Daoy (cell line): ENCODE data around the gene LRRC63. TPM values are rescaled to one million over a fixed set of nuclear protein-coding genes. Genes with fewer than 3 reads are reported as not detected.
"Not testable (repeated sequence)": the region's sequence is repeated elsewhere in the genome, so short reads cannot be mapped to it uniquely, and the experiment has no call there.

Experiments used
- DNase-seq: peaks from one replicate; pipeline ENCODE4 v3.0.0-alpha.2; 2015; ENCODE audit warnings: low read depth
- total RNA-seq: library from RNA; depleted of rRNA; stranded (reverse); fragments of >200 nt; shearing (Covaris generic); gene quantifications from 2 replicates; pipeline ENCODE4 v1.2.3, GENCODE V29; 2014

Gene LRRC63
- total RNA-seq, 1 experiment from 2014 or later, result 0.11 TPM

DNA sequence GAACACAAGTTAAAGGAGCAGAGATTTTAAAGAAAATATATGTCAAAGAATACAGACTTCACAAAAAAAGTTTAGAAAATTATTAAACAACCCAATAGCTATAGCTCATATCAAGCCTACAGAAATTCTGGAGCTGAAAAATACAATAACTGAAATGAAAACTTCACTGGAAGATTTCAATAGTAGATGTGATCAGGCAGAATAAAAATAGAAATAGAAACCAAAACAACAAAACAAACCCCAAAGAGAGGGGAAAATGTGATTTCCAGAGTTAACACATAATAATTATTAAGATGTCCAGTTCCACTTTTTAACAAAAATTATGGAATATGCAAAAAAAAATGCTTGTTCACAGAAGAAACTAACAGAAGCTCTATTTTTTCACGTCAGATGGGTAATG is 23.6 kb downstream of the LRRC63 start:
- DNase-seq, result no peak

DNA sequence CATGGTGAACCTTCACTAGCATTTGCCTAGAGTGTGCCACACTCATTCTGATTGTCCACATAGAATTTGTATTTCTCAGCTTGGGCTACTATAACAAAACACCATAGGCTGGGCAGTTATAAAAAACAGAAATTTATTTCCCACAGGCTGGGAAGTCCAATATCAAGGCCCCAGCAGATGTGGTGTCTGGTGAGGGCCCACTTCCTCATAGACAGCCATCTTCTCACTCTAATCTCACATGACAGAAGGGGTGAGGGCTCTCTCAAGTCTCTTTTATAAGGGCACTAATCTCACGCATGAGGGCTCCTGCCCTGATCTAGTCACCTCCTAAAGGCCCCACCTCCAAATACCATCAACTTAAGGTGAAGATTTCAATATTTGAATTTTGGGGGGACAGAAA is 53.6 kb downstream of the LRRC63 start:
- no peak for DNase-seq

DNA sequence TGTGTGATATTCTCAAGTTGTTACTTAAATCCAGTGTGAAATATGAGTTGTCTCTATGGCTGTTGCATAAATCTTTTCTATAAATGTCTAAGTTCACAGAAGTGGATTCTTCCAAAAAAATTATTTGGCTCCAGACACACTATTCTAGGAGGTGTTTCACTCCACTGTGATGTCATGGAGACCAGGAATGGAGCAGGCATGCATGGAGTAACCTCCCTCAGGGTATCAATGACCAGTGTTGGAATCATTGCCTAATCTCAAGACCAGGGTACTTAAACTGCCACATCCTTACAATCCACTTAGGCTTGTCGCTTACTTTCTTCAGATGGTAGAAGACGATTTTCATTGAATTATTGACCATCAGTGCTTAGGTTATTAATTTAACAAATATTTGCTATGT is 55.4 kb downstream of the LRRC63 start:
- DNase-seq, result no peak

DNA sequence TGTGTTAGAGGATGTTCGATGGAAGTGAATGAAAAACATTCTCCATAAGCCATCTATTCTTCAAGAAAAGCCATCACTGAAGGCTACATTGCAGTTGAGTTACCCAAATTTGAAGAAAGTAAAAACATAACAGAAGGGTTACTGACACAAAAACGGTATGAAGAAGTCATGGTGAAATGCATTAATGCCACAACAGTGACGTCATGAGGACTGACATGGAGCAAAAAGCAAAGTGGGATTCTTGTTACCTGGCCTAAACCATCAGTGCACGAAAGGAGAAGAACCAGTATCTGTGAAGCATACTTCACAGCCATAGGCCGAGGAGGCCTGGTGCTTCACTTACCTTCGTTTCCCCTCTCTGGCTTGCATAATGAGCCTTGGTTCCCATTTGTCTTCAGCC is 58.7 kb downstream of the LRRC63 start:
- DNase-seq, result no peak

DNA sequence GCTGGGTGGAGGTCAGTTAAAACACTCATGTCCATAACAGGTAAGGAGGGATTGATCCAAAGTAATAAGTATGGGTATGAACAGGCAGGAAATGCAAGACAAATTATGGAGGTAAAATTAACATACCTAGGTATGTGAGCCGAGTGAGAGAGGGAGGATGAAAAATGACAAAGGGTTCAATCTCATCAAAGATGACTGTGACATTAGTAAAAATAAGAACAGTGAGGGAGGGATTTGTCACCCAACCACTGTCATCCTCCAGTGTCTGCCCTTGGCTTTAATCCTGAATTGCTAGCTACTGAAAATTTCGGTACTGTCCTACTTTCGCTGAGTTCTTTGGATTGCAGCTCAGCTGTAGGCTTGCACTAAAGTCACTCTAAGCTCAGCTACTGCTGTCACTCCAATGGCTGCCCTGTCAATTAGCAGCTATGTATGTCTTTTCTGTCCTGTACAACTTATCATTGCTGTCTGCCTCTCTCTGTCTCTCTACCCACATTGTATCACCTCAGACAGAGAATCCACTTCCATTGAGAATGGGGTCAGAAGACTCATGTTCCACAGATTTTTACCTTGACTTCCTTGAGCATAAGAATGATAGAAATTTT is 62.5 kb downstream of the LRRC63 start:
- no peak for DNase-seq

DNA sequence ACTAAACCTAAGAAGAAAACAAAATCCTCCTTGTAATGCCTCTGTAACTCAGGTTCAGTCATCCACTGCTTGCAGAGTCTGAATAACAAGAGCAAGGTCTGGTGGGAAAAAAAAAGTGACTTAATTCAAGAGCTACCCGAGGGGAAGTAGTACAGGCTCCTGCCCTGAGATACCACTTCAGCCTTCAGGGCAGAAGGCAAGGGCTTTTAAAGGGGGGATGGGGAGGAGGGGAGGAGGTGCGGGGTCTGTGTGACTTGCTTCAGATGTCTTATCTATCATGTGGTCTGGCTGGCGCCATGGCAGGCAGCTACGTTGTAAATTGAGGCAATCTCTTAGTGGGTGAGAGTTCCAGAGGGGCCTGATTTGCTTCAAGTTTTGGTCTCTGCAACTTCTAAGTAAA is 66.7 kb downstream of the LRRC63 start:
- no peak for DNase-seq

DNA sequence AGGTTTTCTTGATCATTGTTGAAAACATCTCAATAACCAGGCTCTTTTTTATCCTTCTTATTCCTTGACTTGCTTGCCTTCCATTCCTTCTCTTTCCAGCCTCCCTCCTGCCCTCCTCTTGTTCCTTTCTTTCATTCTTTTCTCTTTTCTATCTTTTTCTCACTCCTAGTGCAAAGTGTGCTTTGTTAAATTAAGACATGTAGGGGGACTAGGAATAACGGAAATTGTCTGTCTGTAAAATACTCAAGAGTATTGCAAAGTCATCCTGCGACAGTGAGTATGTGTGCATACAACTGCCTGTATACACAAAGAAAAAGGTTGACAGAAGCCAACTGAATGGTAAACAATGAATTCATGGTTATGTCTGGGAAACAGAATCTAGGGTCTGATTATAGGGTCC is 70.1 kb downstream of the LRRC63 start:
- no peak for DNase-seq

DNA sequence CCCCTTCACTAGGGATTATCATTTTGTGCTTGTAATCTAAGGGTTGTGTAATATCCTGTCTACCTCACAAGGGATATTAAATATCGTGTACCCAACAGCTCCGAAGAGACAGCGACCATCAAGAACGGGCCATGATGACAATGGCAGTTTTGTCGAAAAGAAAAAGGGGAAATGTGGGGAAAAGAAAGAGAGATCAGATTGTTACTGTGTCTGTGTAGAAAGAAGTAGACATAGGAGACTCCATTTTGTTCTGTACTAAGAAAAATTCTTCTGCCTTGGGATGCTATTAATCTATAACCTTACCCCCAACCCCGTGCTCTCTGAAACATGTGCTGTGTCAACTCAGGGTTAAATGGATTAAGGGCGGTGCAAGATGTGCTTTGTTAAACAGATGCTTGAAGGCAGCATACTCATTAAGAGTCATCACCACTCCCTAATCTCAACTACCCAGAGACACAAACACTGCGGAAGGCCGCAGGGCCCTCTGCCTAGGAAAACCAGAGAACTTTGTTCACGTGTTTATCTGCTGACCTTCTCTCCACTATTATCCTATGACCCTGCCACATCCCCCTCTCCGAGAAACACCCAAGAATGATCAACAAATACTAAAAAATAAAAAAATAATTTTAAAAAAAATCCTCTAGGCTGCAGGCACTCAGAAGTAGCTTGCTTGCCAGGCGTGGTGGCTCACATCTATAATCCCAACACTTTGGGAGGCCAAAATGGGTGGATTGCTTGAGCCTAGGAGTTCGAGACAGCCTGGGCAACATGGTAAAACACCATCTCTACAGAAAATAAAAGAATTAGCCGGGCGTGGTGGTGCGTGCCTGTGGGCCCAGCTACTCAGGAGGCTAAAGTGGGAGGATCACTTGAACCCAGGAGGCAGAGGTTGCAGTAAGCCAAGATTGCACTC is 72.4 kb downstream of the LRRC63 start:
- DNase-seq, result not testable (repeated sequence)

DNA sequence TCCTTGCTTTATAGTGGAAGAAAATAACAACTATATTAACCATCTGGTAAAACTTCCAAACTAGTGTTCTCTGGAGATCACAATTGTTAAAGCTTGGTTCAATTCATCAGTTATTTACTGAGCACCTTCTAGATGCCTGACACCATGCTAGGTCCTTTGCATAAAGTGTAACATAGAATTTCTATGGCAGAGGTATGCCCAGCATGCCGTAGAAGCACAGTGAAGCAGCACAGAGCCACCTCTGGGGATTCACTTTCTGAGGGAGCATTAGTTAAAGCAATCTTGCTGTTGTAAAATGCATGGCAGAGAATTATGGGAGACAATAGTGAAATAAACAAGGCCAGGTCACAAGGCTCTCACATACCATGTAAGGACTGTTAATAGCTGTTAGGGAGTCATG is 75.2 kb downstream of the LRRC63 start:
- no peak for DNase-seq

DNA sequence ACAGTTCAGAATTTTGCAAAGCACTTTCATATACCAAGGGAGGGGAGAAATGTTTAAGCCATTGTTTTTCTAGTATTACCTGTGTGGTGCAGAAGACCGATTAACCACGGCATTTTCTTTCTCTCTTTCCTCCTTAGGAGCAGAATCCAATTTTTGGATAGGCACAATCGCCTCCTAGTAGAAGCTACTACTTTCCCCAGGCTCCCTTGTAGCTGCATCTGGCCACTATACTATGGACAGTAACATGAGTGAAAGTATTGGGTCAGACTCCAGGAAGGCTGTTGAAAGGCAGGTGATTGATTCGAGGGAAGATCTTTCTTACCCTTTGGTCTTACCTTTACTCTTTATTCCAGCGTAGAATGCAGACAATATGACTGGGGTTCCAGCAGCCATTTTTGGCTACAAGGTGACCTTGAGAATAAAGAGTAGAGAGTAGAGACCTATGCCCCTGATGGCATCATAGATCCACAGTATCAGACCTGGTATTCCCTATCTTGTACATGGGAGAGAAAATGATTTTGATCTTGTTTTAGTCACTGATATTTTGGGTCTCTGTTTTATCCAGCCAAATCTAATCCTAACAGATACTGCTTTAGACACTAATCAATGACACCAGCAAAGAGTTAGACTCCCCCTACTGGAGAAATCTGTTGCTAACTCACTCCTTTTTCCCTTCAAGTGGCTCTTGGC is 77.0 kb downstream of the LRRC63 start:
- peak; percentile 14 for DNase-seq

DNA sequence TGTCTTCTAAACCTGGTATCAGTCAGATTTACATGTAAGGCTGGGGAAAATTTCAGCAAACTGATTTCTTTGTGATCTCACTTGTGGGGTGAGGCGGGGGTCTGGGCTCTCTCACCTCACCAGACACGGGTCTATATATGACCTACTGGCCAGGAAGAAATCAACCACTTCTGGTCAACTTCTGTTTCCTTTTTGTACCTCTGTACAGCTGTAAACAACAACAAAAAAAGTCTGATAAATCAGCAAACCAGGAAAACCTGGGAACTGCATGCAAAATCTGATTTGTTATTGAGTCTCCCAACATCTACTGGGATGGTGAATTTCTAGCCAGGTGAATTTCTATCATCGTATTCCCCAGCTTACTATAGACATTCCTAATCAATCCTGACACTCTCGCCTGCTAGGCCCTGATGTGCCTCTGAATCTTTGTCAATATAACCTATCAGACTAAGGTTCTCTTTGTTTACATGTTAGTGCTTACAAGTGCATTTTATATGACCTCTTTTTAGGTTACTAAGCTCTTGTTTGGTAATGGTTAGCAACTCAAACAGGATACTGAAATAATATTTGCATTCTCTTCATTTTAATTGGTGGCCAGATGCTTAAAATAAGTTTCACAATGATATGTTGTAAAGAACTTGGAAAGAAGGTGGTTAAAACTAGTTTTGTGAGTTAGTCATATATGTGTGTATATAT is 77.7 kb downstream of the LRRC63 start:
- no peak for DNase-seq

DNA sequence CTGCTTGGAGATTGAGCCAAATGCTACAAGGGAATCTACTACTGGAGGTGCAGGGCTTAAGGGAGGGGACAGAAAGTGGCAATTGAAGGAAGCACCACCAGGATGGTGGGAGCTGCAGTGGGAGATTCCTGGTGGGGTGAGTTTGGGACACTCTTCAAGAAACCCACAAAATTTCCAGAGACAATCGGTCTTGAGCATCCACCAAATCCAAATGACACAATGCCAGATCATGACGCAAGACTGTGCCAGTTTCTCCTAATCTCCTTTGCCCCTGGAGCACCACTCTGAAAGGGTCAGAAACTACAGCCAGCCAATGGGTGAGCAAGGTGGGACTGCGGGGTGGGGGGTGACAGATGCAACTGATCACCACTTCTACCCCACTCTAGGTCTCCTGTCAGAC is 78.7 kb downstream of the LRRC63 start:
- no peak for DNase-seq

DNA sequence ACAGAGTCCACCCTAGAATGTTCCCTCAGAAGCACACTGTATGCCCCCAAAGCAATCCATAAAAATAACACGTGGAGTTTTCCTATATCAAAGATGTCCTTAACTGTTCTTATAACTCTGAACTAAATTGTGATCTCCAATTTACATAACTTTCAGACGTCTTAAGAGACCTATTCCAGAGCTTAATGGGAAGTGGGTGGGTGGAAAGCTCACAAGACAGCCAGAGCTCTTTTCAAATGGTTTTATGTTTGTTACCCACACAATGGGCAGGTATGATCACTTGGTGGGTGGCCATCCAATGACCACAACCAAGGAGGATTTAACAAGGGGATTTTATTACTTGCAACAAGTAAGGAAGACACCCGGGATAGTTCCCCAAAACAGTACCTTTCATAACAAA is 81.7 kb downstream of the LRRC63 start:
- DNase-seq, result no peak

DNA sequence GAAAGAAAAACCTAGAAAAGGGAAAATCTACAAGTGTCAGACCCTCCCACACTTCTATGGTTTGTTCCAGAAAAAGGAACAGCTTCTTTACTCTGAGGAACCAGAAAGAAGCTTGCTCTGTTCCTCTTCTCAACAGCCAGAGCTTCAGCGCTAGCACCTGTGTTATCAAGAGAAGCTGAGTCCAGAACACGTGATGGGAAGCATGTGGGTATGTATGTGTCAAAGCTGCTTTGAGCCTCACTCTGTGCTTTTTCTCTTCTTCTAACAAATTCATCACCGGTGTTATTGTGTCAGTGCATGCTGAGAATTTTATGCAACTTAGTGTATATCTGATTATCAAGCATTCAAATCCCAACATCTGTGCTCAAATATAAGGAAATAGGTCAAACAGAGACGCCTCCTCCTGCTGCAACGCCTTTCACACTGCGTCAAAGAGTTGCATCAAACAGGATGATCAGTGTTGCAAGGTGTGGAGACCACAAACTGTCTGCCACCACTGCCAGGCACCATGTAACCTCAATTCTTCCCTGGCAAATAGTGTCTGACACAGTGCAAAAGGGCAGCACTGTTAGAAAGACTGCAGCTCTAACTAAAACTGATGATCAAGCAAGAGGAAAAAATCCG is 83.9 kb downstream of the LRRC63 start:
- no peak for DNase-seq

DNA sequence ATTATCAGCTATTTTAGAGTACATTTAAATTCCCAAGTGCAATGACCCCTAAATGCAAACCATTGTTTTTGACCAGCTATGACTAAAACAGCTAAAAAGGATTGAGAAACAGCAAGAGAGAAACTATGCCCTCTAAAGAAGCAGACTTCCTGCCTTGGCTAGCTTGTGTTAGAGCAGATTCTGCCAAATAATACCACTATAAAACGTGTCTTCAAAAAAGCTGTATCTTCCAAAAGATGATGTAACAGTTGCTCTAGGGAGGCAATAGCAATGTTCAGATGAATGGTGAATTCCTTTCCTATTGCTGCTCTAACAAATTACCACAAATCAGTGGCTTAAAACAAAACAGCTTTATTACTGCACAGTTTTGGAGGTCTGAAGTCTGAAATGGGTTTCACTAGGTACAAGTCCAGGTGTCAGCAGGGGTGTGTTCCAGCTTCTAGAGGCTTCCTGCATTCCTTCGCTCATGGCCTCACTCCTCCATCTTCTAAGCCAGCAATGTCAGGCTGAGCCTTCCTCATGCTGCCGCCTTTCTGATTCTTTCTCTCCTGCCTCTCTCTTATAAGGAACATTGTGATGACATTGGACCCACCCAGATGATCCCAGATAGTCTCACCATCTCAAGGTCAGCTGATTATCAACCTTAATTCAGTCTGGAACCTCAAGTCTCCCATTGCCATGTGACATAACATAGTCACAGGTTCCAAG is 84.5 kb downstream of the LRRC63 start:
- DNase-seq, result no peak

DNA sequence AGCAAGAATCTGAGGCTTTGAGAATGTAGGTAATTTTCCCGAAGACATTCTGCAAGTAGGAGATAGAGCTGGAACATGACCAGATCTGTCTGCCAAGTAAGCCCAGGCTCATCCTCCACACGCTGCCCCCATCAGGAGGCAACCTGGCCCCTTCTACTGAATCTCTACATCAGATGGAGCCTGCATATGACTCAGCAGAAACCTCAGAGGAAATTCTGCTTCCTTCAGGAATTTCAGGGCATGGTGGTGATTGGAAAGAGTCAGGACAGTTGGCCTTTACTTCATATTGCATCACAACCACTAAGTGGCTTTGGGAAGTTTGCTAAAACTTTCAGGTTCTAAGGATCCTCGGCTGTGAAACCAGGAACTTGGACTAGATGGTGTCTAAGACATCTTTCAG is 85.2 kb downstream of the LRRC63 start:
- peak; percentile 14 for DNase-seq

DNA sequence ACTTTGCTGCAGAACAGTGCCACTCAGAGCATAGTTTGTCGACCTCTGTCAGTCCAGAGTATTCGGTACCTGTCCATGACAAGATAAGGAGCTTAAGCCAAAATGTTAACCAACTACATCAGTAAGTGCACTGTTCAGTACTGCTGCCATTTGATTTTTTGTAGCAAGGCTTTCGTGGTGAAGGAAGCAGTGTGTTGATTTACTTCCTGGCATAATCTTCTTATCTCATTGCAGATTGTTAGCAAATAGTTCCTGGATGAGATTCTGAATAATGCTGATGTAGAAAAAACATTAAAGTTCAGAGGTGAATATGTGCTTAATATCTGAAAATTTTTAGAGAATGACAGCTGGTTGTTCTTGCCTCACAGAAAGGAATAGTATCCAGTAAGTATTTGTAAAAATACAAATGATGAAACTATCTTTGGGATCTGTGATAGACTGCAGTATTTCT is 85.7 kb downstream of the LRRC63 start:
- DNase-seq, result no peak

DNA sequence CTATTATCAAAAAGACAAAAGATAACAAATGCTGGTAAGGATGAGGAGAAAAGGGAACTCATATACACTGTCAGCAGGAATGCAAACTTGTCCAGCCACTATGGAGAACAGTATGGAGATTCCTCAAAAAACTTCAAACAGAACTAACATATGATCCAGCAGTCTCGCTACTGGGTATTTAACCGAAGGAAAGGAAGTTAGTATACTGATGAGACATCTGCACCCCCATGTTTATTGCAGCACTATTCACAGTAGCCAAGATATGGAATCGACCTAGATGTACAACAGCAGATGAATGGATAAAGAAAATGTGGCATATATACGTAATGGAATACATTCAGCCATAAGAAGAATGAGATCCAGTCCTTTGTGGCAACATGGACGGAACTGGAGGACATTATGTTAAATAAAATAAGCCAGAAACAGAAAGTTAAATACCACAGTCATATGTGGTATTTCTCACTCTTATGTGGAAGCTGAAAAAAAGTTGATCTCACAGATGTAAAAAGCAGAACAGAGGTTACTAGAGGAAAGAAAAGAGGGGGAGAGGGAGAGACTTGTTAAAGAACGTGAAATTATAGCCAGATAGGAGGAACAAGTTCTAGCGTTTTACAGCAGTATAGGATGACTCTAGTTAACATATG is 92.1 kb downstream of the LRRC63 start:
- DNase-seq, result no peak

DNA sequence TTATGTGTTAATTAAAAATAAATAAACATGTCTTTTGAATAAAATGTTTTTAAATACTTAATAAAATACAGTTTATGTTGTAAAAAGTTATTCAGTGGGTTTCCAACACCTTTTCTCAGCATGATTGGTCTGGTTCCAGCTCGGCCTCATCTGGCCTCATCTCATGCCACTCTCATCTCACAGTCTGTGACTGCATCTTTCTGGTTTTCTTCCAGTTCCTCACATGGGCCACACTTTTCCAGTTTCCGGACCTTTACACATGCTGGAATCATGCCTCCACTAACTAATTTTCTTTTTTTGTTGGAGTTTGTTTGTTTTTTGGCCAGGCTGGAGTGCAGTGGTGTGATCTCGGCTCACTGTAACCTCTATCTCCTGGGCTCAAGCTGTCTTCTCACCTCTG is 92.8 kb downstream of the LRRC63 start:
- no peak for DNase-seq

DNA sequence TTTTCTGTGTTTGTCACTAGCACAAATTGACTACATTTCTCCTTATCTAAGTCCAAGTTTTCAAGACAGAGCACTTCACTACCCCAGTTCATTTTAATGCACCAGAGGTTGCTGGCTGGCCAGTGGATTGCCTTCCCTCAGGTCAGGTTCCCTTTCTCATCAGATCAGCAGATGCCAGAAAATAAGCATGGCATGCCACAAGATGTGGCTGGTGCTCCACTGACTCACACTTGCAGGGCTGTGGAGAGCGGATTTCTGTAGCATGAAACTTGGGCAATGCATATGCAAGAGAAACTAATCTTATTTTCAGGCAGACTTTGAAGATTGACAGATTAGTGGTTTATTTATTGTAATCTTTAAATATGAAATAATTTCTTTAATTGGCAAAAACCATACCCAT is 95.8 kb downstream of the LRRC63 start:
- peak; percentile 15 for DNase-seq

DNA sequence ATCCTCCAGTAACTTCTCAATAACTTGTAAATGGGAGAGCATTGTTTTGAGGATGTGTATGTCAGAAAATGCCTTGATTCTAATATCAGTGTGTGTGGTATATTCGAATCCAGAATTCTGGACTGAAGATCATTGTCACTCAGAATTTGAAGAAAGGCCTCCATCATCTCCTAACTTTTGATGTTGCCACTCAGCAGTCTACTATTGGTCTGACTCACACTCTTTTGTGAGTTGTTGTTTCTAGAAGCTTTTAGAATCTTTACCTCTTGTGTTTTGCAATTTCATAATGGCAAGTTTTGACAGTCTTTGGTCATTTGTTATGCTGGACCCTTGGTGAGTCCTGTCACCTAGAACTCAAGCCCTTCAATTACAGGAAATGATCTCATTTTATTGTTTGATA is 98.3 kb downstream of the LRRC63 start:
- no peak for DNase-seq
